Fibroblast of villous mesenchyme (primary cell): ENCODE results near the gene TCF7L2. TPM values are rescaled to one million over a fixed set of nuclear protein-coding genes. Genes with fewer than 3 reads are reported as not detected.

Experiments
- DNase-seq: peaks from one replicate; pipeline ENCODE4 v3.0.0-alpha.2; 2010; ENCODE audit warnings: low read depth
- H3K4me3 ChIP-seq: 2 replicates; pipeline ENCODE4 v1.5.1; 2011; ENCODE audit warnings: low read depth, mild to moderate bottlenecking, low read length
- CTCF ChIP-seq: IDR thresholded peaks from 2 replicates; pipeline ENCODE4 v1.5.1; 2012; ENCODE audit warnings: low read depth, mild to moderate bottlenecking, low read length; ENCODE audit not compliant: insufficient read depth
- total RNA-seq: library from RNA; depleted of rRNA; stranded (reverse); fragments of >200 nt; gene quantifications from 2 replicates; pipeline ENCODE4 v1.2.3, GENCODE V29; 2012

TCF7L2 gene
- total RNA-seq, 1 donor: 12.5 TPM

GRCh38 chr10:112957640-112958092 lies 7.6 kb downstream of the TCF7L2 start:
- DNase-seq: peak; percentile 56
- H3K4me3 ChIP-seq: no peak overlapping the region
- no peak for TF ChIP-seq CTCF

- H3K4me3 ChIP-seq: no peak overlapping the region
- peak; percentile 95 for DNase-seq
- no peak for TF ChIP-seq CTCF
Observed at GRCh38 chr10:112958275-112958995, 8.4 kb downstream of the TCF7L2 start.

DNA sequence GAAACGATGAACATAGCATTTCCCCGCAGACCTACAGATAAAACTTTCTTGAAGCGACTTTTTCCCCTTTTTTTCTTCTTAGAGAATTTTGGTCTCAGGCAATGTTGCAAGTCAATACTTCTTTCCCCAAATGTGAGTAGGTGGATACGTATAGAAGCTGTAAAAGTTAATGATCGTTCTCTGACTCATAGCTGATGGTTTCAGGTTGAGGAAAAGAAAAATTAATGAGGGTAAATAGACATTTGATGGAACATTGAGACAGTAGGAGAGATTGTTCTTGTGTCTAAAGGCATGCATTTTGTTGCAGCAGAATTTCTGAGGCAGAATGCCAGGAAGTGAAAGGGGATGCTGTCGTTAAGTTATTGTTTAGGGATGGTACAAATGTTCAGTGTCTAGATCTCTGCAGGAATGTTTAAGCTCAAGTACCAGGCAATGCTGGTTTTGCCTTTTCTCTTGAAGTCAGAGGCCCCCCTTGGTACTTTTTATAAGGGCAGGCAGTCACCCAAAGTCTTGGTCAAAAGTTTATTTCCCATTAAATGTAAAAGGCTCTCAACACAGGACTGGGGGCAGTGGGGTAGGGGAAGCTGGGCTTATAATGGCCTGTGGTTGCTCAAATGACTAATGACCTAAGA lies 9.3 kb downstream of the TCF7L2 start:
- DNase-seq: peak; percentile 65
- H3K4me3 ChIP-seq: no peak overlapping the region

GRCh38 chr10:112960151-112960681 lies 10.2 kb downstream of the TCF7L2 start:
- peak; percentile 43 for DNase-seq
- no peak for TF ChIP-seq CTCF
- H3K4me3 ChIP-seq: no peak overlapping the region

More for the DNA sequence above, 9.3 kb downstream of the TCF7L2 start:
- TF ChIP-seq CTCF: no peak

DNA sequence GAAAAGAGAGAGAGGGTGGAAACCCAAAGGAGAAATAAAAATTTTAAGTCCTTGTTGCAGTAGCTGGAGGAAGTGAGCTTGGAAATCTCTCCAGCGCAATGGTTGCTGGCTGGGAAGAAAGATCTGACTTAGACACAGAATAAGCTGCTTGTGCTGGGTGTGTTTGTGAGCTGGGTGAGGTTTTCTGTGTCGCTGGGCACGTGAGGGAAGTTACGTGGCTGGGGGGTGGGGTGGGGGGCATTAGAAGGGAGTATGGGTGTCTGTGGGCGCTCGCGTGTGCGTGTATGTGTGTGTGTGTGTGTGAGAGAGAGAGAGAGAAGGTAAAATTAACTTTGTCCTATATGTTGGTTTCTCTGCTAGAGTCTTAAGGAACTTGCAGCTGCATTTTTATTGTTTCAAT lies 11.6 kb downstream of the TCF7L2 start:
- H3K4me3 ChIP-seq: no peak overlapping the region
- no peak for DNase-seq
- no peak for TF ChIP-seq CTCF

GRCh38 chr10:112962343-112962742 lies 12.3 kb downstream of the TCF7L2 start:
- no peak overlapping the region for H3K4me3 ChIP-seq
- DNase-seq: no peak
- TF ChIP-seq CTCF: no peak
